Spleen (tissue), 7 donors: Measurements from ENCODE around the gene PEAK3.

Source experiments
- CTCF ChIP-seq, 11 experiments: fragments of 200-600 bp in 7 of 11; fragments of 450-650 bp in 4 of 11; sonication (generic) in 4 of 11; IDR thresholded peaks in 8 of 11; conservative IDR thresholded peaks in 3 of 11; 1 replicate in 7 of 11; 2 replicates in 4 of 11; pipeline versions ENCODE4 v1.4.0 to v1.8.0; 2016 to 2021; ENCODE audit warnings: antibody characterized with exemption in 11 of 11, inconsistent platforms in 4 of 11, mild to moderate bottlenecking in 1 of 11
- POLR2A ChIP-seq, 3 donors: fragments of 450-650 bp; IDR thresholded peaks; one replicate each; pipeline ENCODE4 v1.5.1; 2017; ENCODE audit warnings: antibody characterized with exemption in 3 of 3, mild to moderate bottlenecking in 1 of 3
- POLR2AphosphoS5 ChIP-seq, 3 donors: sonication (generic); formaldehyde crosslinking; IDR thresholded peaks; one replicate each; pipeline ENCODE4 v1.5.1; 2017; ENCODE audit warnings: antibody characterized with exemption in 3 of 3
- donor health status: DM: no; HTN: no; CAD: no; lungs with moderate emphysema.
- donor health status: DM: no; HTN: no; CAD: no.
- donor health status: DM: no; HTN: no; CAD: no.

GRCh38 chr19:2248136-2249009, 33.6 kb downstream of the PEAK3 start:
- TF ChIP-seq CTCF (IDR thresholded peaks at IDR 0.05 in 8 of 11, conservative IDR thresholded peaks at IDR 0.05 in 3 of 11) (no peak), POLR2AphosphoS5 (IDR thresholded peaks at IDR 0.05) (no peak), POLR2A (IDR thresholded peaks at IDR 0.05) (no peak)
